Adrenal gland (tissue), 5 donors: Measurements from ENCODE around the gene TCHHL1.

Experiments used
- POLR2A ChIP-seq, 2 donors: fragments of 450-650 bp; IDR thresholded peaks; one replicate each; pipeline ENCODE4 v1.6.1; 2017; ENCODE audit warnings: antibody characterized with exemption in 2 of 2, mild to moderate bottlenecking in 2 of 2, moderate library complexity in 1 of 2
- TF ChIP-seq, protein P1 (sequence below), 6 experiments: fragments of 450-650 bp in 4 of 6; fragments of 200-600 bp in 2 of 6; sonication (generic) in 1 of 6; IDR thresholded peaks; 1 replicate in 5 of 6; 2 replicates in 1 of 6; pipeline versions ENCODE4 v1.5.1 to v1.8.0; 2016 to 2021; ENCODE audit warnings: antibody characterized with exemption in 6 of 6, mild to moderate bottlenecking in 2 of 6, moderate library complexity in 1 of 6
- donor health status: DM: no; HTN: no; CAD: no.

DNA sequence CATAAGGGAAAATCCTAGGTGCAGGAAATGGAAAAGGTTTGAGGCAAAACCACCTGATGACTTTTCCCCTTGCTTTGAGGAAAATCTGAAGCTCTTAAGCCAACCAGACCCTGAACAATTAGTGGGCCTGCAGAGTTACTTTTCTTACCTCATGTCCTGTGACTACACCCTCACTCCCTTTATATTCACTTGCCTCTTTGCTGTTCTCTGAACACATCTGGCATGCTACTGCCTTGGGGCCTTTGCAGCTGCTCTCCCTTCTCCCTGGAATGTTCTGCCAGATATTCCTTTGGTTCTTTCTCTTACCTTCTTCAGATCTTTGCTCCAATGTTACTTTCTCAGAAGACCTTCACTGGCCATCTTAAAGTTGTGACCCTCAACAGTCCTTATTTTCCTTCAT is 48.4 kb upstream of the TCHHL1 start:
- TF ChIP-seq, protein P1, sequence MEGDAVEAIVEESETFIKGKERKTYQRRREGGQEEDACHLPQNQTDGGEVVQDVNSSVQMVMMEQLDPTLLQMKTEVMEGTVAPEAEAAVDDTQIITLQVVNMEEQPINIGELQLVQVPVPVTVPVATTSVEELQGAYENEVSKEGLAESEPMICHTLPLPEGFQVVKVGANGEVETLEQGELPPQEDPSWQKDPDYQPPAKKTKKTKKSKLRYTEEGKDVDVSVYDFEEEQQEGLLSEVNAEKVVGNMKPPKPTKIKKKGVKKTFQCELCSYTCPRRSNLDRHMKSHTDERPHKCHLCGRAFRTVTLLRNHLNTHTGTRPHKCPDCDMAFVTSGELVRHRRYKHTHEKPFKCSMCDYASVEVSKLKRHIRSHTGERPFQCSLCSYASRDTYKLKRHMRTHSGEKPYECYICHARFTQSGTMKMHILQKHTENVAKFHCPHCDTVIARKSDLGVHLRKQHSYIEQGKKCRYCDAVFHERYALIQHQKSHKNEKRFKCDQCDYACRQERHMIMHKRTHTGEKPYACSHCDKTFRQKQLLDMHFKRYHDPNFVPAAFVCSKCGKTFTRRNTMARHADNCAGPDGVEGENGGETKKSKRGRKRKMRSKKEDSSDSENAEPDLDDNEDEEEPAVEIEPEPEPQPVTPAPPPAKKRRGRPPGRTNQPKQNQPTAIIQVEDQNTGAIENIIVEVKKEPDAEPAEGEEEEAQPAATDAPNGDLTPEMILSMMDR (IDR thresholded peaks at IDR 0.05), result no peak
- no peak for TF ChIP-seq POLR2A (IDR thresholded peaks at IDR 0.05)
